Fibroblast of skin of left quadriceps (primary cell): ENCODE results near the gene ZSWIM5.
"Not testable (repeated sequence)": the region's sequence is repeated elsewhere in the genome, so short reads cannot be mapped to it uniquely, and the experiment has no call there.

Experiments
- DNase-seq, 2 experiments: peaks; one replicate each; pipeline ENCODE4 v3.0.0-alpha.2; 2013; ENCODE audit warnings: low read depth in 2 of 2

The ZSWIM5 gene

GRCh38 chr1:45004281-45004920, 202.0 kb downstream of the ZSWIM5 start:
- no peak for DNase-seq

- no peak for DNase-seq
Observed at GRCh38 chr1:45003741-45004140, 202.7 kb downstream of the ZSWIM5 start.

GRCh38 chr1:45002650-45003645, 203.5 kb downstream of the ZSWIM5 start:
- DNase-seq = no peak

GRCh38 chr1:45001576-45001975, 204.8 kb downstream of the ZSWIM5 start:
- DNase-seq = not testable (repeated sequence)

- DNase-seq = no peak
Observed at GRCh38 chr1:45001011-45001481, 205.4 kb downstream of the ZSWIM5 start.

- no peak for DNase-seq
Observed at GRCh38 chr1:44999232-44999631, 207.2 kb downstream of the ZSWIM5 start.

- DNase-seq = no peak
Observed at GRCh38 chr1:44995467-44996238, 210.8 kb downstream of the ZSWIM5 start.

GRCh38 chr1:44994309-44994898, 212.0 kb downstream of the ZSWIM5 start:
- no peak for DNase-seq

- DNase-seq = no peak
Observed at GRCh38 chr1:44988531-44989156, 217.8 kb downstream of the ZSWIM5 start.

- DNase-seq = no peak
Observed at GRCh38 chr1:44985747-44986359, 220.6 kb downstream of the ZSWIM5 start.

- not testable (repeated sequence) for DNase-seq
Observed at GRCh38 chr1:44977372-44977771, 229.0 kb downstream of the ZSWIM5 start.

- DNase-seq = no peak
Observed at GRCh38 chr1:44976252-44976651, 230.2 kb downstream of the ZSWIM5 start.

GRCh38 chr1:44973645-44974044, 232.8 kb downstream of the ZSWIM5 start:
- DNase-seq = no peak

GRCh38 chr1:44970317-44970716, 236.1 kb downstream of the ZSWIM5 start:
- peak in 1 of 2 experiments; percentile 6 for DNase-seq
